Activated CD4-positive, alpha-beta memory T cell treated with anti-CD3 and anti-CD28 coated beads, Interleukin-2, amount 10 ng/mL, durations not matched to agents 7 days and 5 days (primary cell): Measurements from ENCODE around the gene RPL28. TPM values are rescaled to one million over a fixed set of nuclear protein-coding genes. Genes with fewer than 3 reads are reported as not detected.
"Not testable (repeated sequence)": the region's sequence is repeated elsewhere in the genome, so short reads cannot be mapped to it uniquely, and the experiment has no call there.

Experiments used
- CTCF ChIA-PET: fragments of 350-600 bp; sonication (Branson Sonifier 250); formaldehyde crosslinking; loops from one replicate; lab custom pipeline; 2021; ENCODE audit warnings: antibody characterized with exemption, inconsistent platforms; lab: Charles Lee
- POLR2A ChIA-PET: fragments of 350-600 bp; sonication (Branson Sonifier 250); formaldehyde crosslinking; loops from one replicate; lab custom pipeline; 2021; ENCODE audit warnings: antibody characterized with exemption; lab: Charles Lee
- DNase-seq: peaks from one replicate; pipeline ENCODE4 v3.0.0-alpha.2; 2020
- H3K27ac Mint-ChIP-seq: one replicate; pipeline ENCODE4 v1.8.0; 2021; ENCODE audit warnings: mild to moderate bottlenecking, mixed read lengths
- H3K27me3 Mint-ChIP-seq: one replicate; pipeline ENCODE4 v1.8.0; 2021; ENCODE audit warnings: mixed read lengths
- H3K36me3 Mint-ChIP-seq: one replicate; pipeline ENCODE4 v1.8.0; 2021; ENCODE audit warnings: low read depth, mixed read lengths
- H3K4me1 Mint-ChIP-seq: one replicate; pipeline ENCODE4 v1.8.0; 2021; ENCODE audit warnings: mixed read lengths
- H3K4me3 Mint-ChIP-seq: one replicate; pipeline ENCODE4 v1.8.0; 2021; ENCODE audit warnings: mild to moderate bottlenecking, mixed read lengths
- H3K9me3 Mint-ChIP-seq: one replicate; pipeline ENCODE4 v1.8.0; 2021; ENCODE audit warnings: mixed read lengths
- total RNA-seq, 2 experiments: library from RNA; stranded (reverse); gene quantifications; one replicate each; pipeline ENCODE4 v1.2.3, GENCODE V29; 2021

RPL28 gene
- total RNA-seq, 2 experiments from 2014 or later = 3,004 to 3,026 TPM

DNA sequence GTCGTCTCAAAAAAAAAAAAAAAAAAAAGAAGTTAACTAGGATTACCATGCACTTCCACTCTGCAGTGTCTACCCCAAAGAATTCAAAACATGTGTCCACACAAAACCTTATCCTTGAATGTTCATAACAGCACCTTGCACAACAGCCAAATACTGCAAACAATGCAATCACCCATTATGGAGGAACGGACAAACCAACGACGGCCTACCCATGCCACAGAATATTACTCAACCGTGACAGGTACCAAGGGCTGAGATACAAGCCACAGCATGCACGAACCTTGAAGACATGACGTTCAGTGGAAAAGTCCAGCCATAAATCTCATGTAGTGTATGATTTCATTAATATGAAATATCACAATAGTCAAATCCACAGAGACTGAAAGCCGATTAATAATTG, 60.3 kb downstream of the RPL28 start:
- peaks cover 50% of the 10 kb centered on the region for H3K27me3 Mint-ChIP-seq
- H3K4me3 Mint-ChIP-seq = no peak overlapping the region
- no peak overlapping the region for H3K27ac Mint-ChIP-seq
- no peaks in the 10 kb centered on the region for H3K9me3 Mint-ChIP-seq
- peaks cover under 1% of the 10 kb centered on the region for H3K36me3 Mint-ChIP-seq
- DNase-seq = no peak
- ChIA-PET POLR2A (no interaction called here), CTCF (interaction anchor here (0.6 to 1.0 kb wide), 3 partner anchors 9 to 81 kb away, joined by 3 to 4 read pairs (median 4); no protein-coding TSS in a partner anchor)
- peaks cover 8% of the 10 kb centered on the region for H3K4me1 Mint-ChIP-seq

DNA sequence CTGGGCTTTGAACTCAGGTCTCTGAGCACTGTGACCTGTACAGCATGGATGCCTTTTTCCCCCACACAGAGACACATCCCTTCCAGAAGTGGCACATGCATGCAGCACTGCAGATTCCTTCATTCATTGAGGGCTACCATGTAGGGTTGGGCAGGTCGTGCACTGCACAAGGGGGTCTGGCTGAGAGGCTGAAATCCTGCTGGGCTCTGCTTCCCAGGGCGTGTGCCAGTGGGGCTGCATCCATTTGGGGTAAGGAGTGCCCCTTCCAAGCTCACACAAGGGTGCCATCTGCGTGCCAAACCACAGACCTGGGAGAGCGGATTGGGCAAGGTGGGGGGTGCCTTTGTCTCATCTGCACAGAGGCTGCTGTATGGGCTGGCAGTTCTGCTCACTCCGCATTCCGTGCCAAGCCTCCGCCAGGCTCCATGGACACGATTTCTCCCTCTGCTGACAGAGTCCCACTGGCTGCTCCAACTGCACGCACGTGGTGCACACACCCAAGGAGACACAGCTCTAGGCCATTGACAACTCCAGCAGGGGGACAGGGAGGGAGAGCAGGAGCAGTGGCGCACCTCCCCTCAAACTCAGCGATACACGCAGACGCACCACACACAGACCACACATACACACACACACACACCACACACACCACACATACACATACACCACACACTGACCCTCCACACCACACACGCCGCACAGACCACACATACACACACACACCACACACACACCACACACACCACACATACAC, 61.9 kb downstream of the RPL28 start:
- H3K4me1 Mint-ChIP-seq = peaks cover 2% of the 10 kb centered on the region
- POLR2A ChIA-PET = no interaction called here
- H3K9me3 Mint-ChIP-seq = no peaks in the 10 kb centered on the region
- no peak overlapping the region for H3K27ac Mint-ChIP-seq
- H3K36me3 Mint-ChIP-seq = no peaks in the 10 kb centered on the region
- H3K27me3 Mint-ChIP-seq = peaks cover 45% of the 10 kb centered on the region
- CTCF ChIA-PET = no interaction called here
- H3K4me3 Mint-ChIP-seq = no peak overlapping the region
- no peak for DNase-seq

DNA sequence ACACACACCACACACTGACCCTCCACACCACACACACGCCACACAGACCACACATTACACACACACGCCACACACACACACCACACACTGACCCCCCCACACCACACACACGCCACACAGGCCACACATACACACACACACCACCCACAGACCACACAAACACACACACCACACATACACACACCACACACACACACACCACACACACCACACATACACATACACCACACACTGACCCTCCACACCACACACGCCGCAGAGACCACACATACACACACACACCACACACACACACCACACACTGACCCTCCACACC, 62.4 kb downstream of the RPL28 start:
- POLR2A ChIA-PET, H3K36me3 Mint-ChIP-seq, H3K9me3 Mint-ChIP-seq, H3K27ac Mint-ChIP-seq, H3K4me1 Mint-ChIP-seq, H3K4me3 Mint-ChIP-seq, DNase-seq, CTCF ChIA-PET: not testable (repeated sequence)
- peaks cover 40% of the 10 kb centered on the region for H3K27me3 Mint-ChIP-seq

DNA sequence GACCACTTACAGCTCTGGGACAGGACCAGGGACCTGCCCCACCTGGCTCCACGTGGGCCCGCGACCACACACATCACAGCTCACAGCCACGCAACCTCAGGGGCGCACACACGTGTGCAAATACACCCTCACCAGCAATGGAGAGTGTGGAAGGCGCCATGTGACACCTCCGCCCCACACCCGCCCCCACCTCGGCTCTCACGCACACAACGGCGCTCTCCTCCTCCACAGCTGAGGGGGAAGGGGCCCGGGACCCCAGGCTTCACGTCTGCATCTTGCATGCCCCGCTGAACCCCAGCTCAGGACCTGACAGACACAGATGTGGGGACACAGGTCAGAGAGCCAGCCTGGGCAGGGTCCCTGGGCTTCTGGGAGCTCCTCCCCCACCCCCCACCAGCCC, 63.7 kb downstream of the RPL28 start:
- no peak overlapping the region for H3K4me3 Mint-ChIP-seq
- H3K9me3 Mint-ChIP-seq = no peaks in the 10 kb centered on the region
- DNase-seq = no peak
- CTCF ChIA-PET = interaction anchor here (0.8 kb wide), 1 partner anchor 54 kb away, joined by 3 read pairs; no protein-coding TSS in a partner anchor
- peaks cover 30% of the 10 kb centered on the region for H3K27me3 Mint-ChIP-seq
- no peaks in the 10 kb centered on the region for H3K36me3 Mint-ChIP-seq
- no peak overlapping the region for H3K27ac Mint-ChIP-seq
- H3K4me1 Mint-ChIP-seq = peaks cover 4% of the 10 kb centered on the region
- POLR2A ChIA-PET = interaction anchor here (1.2 kb wide), 1 partner anchor 42 kb away, joined by 4 read pairs; the partner anchor contains the start of gene UBE2S

DNA sequence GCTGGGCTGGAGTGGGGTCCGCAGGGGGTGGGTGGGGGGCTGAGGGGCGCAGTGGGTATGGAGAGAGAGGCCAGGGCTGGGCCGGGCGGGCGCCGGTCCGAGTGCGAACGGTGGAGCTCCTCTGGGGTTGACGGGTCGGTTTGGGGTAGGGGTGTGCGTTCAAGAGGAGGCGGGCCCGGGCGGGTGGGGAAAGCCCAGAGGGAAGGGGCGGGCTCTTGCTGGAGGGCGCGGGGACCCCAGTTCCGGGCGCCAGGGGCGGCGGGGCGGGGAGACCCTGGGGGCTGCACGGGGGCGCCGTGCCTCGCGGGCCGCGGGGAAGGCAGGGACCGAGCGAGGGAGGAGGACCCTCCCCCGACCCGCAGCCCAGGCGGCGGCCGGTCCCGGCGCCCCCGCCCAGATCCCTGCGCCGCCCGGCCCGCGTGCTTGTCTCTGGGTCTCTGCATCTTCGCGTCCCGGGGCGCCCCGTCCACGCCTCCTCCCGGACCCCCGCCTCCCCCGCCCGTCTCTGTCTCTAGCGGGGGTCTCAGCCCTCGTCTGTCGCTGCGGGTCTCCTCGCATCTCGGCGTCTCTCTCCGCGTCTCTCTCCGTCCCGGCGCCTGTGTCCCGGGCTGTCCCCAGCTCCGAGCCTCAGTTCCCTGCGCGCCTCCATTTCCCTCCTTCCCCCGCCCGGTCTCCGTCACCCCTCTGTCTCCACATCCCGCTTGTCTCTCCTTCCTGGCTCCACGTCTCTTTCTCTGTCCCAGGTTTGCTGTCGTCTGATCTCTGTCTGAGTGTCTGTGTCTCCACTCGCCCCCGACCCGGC, 65.6 kb downstream of the RPL28 start:
- H3K27ac Mint-ChIP-seq = no peak overlapping the region
- H3K27me3 Mint-ChIP-seq = peaks cover 18% of the 10 kb centered on the region
- H3K4me1 Mint-ChIP-seq = peaks cover 4% of the 10 kb centered on the region
- POLR2A ChIA-PET = no interaction called here
- CTCF ChIA-PET = no interaction called here
- DNase-seq = no peak
- peaks cover 3% of the 10 kb centered on the region for H3K36me3 Mint-ChIP-seq
- no peak overlapping the region for H3K4me3 Mint-ChIP-seq
- no peaks in the 10 kb centered on the region for H3K9me3 Mint-ChIP-seq

DNA sequence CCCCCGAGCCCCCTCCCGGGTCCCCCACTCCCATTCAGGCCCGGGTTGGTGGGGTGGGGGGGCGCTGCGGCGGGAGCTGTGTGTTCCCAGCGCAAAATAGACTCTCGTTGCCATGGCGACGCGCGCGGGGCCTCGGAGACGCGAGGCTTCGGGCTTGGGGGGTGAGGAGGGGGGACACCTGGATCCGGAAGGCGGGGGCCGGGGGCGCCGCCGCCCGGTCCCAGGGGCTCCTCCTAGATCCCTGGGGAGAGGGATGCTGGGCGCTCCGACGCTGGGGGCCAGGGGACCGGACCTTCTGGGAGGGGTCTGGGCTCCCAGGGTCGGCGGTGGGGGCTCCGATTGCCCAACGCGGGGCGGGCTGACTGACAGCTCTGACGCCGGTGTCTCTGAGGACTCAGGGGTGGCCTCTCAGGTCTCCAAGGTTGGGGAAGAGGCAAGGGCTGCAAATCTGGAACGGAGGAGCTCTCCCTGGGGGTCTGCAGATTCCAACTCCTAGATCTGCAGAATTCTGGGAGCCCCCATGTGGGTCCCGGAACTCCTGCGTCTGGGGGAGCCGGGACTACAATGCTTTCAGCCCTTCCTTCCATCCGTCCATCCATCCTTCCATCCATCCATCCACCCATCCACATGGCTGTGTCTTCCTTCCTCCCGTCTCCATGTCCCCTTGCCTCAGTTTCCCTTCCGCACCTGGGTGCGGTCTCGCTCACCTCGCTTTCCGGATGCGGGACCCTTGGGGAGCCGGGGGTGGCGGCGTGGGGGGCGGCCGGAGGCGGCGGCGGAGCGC, 66.4 kb downstream of the RPL28 start:
- H3K9me3 Mint-ChIP-seq = no peaks in the 10 kb centered on the region
- POLR2A ChIA-PET = no interaction called here
- H3K36me3 Mint-ChIP-seq = peaks cover 3% of the 10 kb centered on the region
- no peak for DNase-seq
- H3K27ac Mint-ChIP-seq = no peak overlapping the region
- CTCF ChIA-PET = interaction anchor here (1.4 to 2.5 kb wide), 3 partner anchors 10 to 311 kb away, joined by 7 to 14 read pairs (median 7); partner anchors contain the start of gene ISOC2
- H3K27me3 Mint-ChIP-seq = peaks cover 18% of the 10 kb centered on the region
- H3K4me1 Mint-ChIP-seq = peaks cover 4% of the 10 kb centered on the region
- no peak overlapping the region for H3K4me3 Mint-ChIP-seq

Other genes with a start within 250 kb of the RPL28 start
- gene TNNT1, start 236.7 kb upstream of the RPL28 start, total RNA-seq = under 1 TPM; 0.38 to 0.68 TPM
- not detected for gene TNNI3, start 228.2 kb upstream of the RPL28 start, total RNA-seq
- gene DNAAF3, start 219.3 kb upstream of the RPL28 start, total RNA-seq = not detected
- gene SYT5, start 205.6 kb upstream of the RPL28 start, total RNA-seq = not detected
- not detected for gene PTPRH, start 176.4 kb upstream of the RPL28 start, total RNA-seq
- 10 to 100 TPM; 10.3 to 12.4 TPM for gene TMEM86B, start 157.2 kb upstream of the RPL28 start, total RNA-seq
- gene PPP6R1, start 126.9 kb upstream of the RPL28 start, total RNA-seq = 100 to 1,000 TPM; 213 to 229 TPM
- 10 to 100 TPM; 28.9 to 29.0 TPM for gene HSPBP1, start 105.8 kb upstream of the RPL28 start, total RNA-seq
- 1 to 10 TPM; 5.6 to 5.7 TPM for gene BRSK1, start 101.9 kb upstream of the RPL28 start, total RNA-seq
- 1 to 10 TPM; 1.0 to 2.0 TPM for gene TMEM150B, start 60.6 kb upstream of the RPL28 start, total RNA-seq
- gene KMT5C, start 46.1 kb upstream of the RPL28 start, total RNA-seq = 10 to 100 TPM; 27.2 to 28.9 TPM
- gene COX6B2, start 31.2 kb upstream of the RPL28 start, total RNA-seq = 1 to 10 TPM in 1 of 2 experiments, under 1 TPM in 1; 0.83 to 2.0 TPM
- not detected for gene GARIN5B, start 22.7 kb upstream of the RPL28 start, total RNA-seq
- gene IL11, start 15.5 kb upstream of the RPL28 start, total RNA-seq = under 1 TPM in 1 of 2 experiments, not detected in 1; 0.48 TPM
- gene TMEM190, start 9.1 kb upstream of the RPL28 start, total RNA-seq = not detected
- gene TMEM238, start 1.6 kb upstream of the RPL28 start, total RNA-seq = 10 to 100 TPM; 19.2 to 19.3 TPM
- 100 to 1,000 TPM; 277 to 284 TPM for gene UBE2S, start 21.9 kb downstream of the RPL28 start, total RNA-seq
- not detected for gene SHISA7, start 57.4 kb downstream of the RPL28 start, total RNA-seq
- gene ISOC2, start 75.7 kb downstream of the RPL28 start, total RNA-seq = 10 to 100 TPM; 14.5 to 16.7 TPM
- gene C19orf85, start 78.8 kb downstream of the RPL28 start, total RNA-seq = not detected
- 1 to 10 TPM; 6.7 to 9.1 TPM for gene ZNF628, start 90.7 kb downstream of the RPL28 start, total RNA-seq
- gene NAT14, start 99.3 kb downstream of the RPL28 start, total RNA-seq = 10 to 100 TPM; 11.9 to 12.0 TPM
- under 1 TPM; 0.15 to 0.18 TPM for gene SSC5D, start 102.5 kb downstream of the RPL28 start, total RNA-seq
- not detected for gene SBK2, start 151.2 kb downstream of the RPL28 start, total RNA-seq
- gene SBK3, start 159.6 kb downstream of the RPL28 start, total RNA-seq = not detected
- gene ZNF579, start 194.9 kb downstream of the RPL28 start, total RNA-seq = 1 to 10 TPM; 6.4 to 6.6 TPM
- 10 to 100 TPM; 10.9 to 11.7 TPM for gene FIZ1, start 213.6 kb downstream of the RPL28 start, total RNA-seq
- 10 to 100 TPM; 35.4 to 37.3 TPM for gene ZNF524, start 214.4 kb downstream of the RPL28 start, total RNA-seq
- 10 to 100 TPM; 15.3 to 15.4 TPM for gene ZNF865, start 219.7 kb downstream of the RPL28 start, total RNA-seq
- gene ZNF784, start 238.6 kb downstream of the RPL28 start, total RNA-seq = 1 to 10 TPM; 6.4 to 7.4 TPM